Body of pancreas (tissue), 4 donors: ENCODE results near the gene RHOC. TPM values are rescaled to one million over a fixed set of nuclear protein-coding genes. Genes with fewer than 3 reads are reported as not detected.

ENCODE experiments used
- ATAC-seq: fragments of 150-250 bp; one replicate; pipeline ENCODE4 v1.9.1; 2016
- DNase-seq, 4 donors: peaks; one replicate each; pipeline ENCODE4 v3.0.0-alpha.2; 2019
- H3K27ac ChIP-seq, 4 donors: fragments of 200-600 bp; sonication (generic); 1 replicate in 3 of 4; 2 replicates in 1 of 4; pipeline versions ENCODE4 v1.5.1 to v1.6.1; 2016 to 2019; ENCODE audit warnings: mild to moderate bottlenecking in 1 of 4, mixed read lengths in 1 of 4, moderate library complexity in 1 of 4
- H3K27me3 ChIP-seq, 2 donors: fragments of 200-600 bp; sonication (generic); one replicate each; pipeline ENCODE4 v1.6.0; 2016; ENCODE audit warnings: mild to moderate bottlenecking in 1 of 2
- H3K36me3 ChIP-seq, 2 donors: fragments of 200-600 bp; sonication (generic); replicated peaks in 1 of 2; 2 replicates each; pipeline ENCODE4 v1.5.1; 2016; ENCODE audit warnings: low read depth in 2 of 2; ENCODE audit not compliant: insufficient read depth in 1 of 2
- H3K4me1 ChIP-seq: fragments of 200-600 bp; sonication (generic); one replicate; pipeline ENCODE4 v1.6.0; 2016
- H3K4me3 ChIP-seq, 2 donors: fragments of 200-600 bp; sonication (generic); 1 replicate in 1 of 2; 2 replicates in 1 of 2; pipeline ENCODE4 v1.5.1; 2016 to 2019
- H3K9me3 ChIP-seq, 3 donors: fragments of 200-600 bp; sonication (generic); 1 replicate in 2 of 3; 2 replicates in 1 of 3; pipeline ENCODE4 v1.5.1; 2016
- POLR2A ChIP-seq, 3 donors: fragments of 450-650 bp; IDR thresholded peaks; one replicate each; pipeline ENCODE4 v1.6.1; 2016; ENCODE audit warnings: antibody characterized with exemption in 3 of 3, mild to moderate bottlenecking in 2 of 3
- WGBS, 2 donors: methylation state at CpG; one replicate each; pipeline ENCODE4 v1.1.5; 2017; 5-methylcytosine and 5-hydroxymethylcytosine counted together
- intact Hi-C: fragments of 100-400 bp; cut with DNase I; formaldehyde crosslinking; loops from one replicate; pipeline ENCODE4 v1.15.1; 2023
- total RNA-seq, 2 donors: library from RNA; depleted of rRNA; stranded (reverse); fragments of >200 nt; gene quantifications; one replicate each; pipeline ENCODE4 v1.1.0, GENCODE V29; 2016
- TF ChIP-seq, protein P1 (sequence below), 7 experiments: fragments of 450-650 bp in 4 of 7; fragments of 200-600 bp in 3 of 7; sonication (generic) in 3 of 7; IDR thresholded peaks; one replicate each; pipeline ENCODE4 v1.5.1; 2016 to 2019; ENCODE audit warnings: antibody characterized with exemption in 7 of 7

RHOC gene
- total RNA-seq, 2 donors from 2014 or later, result 75.5 to 136 TPM

GRCh38 chr1:112694363-112694929 lies 12.5 kb downstream of the RHOC start:
- Histone ChIP-seq H3K9me3 (no peaks in the 10 kb centered on the region), H3K4me3 (no peak overlapping the region), H3K27me3 (no peaks in the 10 kb centered on the region), H3K36me3 (peaks cover 4 to 19% of the 10 kb centered on the region in 2 donors), H3K4me1 (peaks cover 16% of the 10 kb centered on the region), H3K27ac (no peak overlapping the region)
- DNase-seq, result no peak
- no peak for ATAC-seq
- TF ChIP-seq, protein P1, sequence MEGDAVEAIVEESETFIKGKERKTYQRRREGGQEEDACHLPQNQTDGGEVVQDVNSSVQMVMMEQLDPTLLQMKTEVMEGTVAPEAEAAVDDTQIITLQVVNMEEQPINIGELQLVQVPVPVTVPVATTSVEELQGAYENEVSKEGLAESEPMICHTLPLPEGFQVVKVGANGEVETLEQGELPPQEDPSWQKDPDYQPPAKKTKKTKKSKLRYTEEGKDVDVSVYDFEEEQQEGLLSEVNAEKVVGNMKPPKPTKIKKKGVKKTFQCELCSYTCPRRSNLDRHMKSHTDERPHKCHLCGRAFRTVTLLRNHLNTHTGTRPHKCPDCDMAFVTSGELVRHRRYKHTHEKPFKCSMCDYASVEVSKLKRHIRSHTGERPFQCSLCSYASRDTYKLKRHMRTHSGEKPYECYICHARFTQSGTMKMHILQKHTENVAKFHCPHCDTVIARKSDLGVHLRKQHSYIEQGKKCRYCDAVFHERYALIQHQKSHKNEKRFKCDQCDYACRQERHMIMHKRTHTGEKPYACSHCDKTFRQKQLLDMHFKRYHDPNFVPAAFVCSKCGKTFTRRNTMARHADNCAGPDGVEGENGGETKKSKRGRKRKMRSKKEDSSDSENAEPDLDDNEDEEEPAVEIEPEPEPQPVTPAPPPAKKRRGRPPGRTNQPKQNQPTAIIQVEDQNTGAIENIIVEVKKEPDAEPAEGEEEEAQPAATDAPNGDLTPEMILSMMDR (IDR thresholded peaks at IDR 0.05), result no peak
- no peak for TF ChIP-seq POLR2A (IDR thresholded peaks at IDR 0.05)
- intact Hi-C loops, result loop anchor here (10.0 kb wide), 1 partner anchor 70 kb away; no protein-coding TSS in a partner anchor
- WGBS, 2 donors, result 90 to 97% methylated on average over 8 to 15 of the region's 15 CpGs

GRCh38 chr1:112693821-112694220 lies 13.1 kb downstream of the RHOC start:
- Histone ChIP-seq H3K4me3 (no peak overlapping the region), H3K27ac (no peak overlapping the region), H3K4me1 (peaks cover 10% of the 10 kb centered on the region), H3K9me3 (no peaks in the 10 kb centered on the region), H3K36me3 (peaks cover 4 to 19% of the 10 kb centered on the region in 2 donors), H3K27me3 (no peaks in the 10 kb centered on the region)
- 83 to 90% methylated on average over 3 to 6 of the region's 6 CpGs for WGBS, 2 donors
- no peak for ATAC-seq
- no peak for DNase-seq
- TF ChIP-seq POLR2A (IDR thresholded peaks at IDR 0.05), result no peak
- TF ChIP-seq, protein P1 (IDR thresholded peaks at IDR 0.05), result no peak
- intact Hi-C loops, result loop anchor here (10.0 kb wide), 1 partner anchor 69 kb away; no protein-coding TSS in a partner anchor

DNA sequence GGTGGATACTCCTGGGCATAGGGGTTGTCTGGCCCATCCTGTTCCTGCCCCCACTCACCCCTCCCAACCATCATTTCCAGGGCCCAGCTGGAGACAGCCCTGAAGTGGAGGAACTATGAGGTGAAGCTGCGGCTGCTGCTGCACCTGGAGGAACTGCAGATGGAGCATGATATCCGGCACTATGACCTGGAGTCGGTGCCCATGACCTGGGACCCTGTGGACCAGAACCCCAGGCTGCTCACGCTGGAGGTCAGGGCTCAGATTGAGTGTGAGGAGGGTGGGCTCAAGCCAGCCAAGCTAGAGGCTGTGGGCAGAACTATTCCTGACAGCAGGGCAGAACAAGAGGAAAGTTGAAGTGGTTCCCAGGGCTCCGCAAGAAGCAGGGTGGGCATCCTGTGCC lies 14.2 kb downstream of the RHOC start:
- H3K27me3 ChIP-seq, result no peaks in the 10 kb centered on the region
- H3K4me1 ChIP-seq, result no peaks in the 10 kb centered on the region
- H3K36me3 ChIP-seq, result peaks cover 4 to 19% of the 10 kb centered on the region in 2 donors
- H3K9me3 ChIP-seq, result no peaks in the 10 kb centered on the region
- TF ChIP-seq, protein P1 (IDR thresholded peaks at IDR 0.05), result no peak
- no peak for TF ChIP-seq POLR2A (IDR thresholded peaks at IDR 0.05)
- H3K27ac ChIP-seq, result no peak overlapping the region
- intact Hi-C loops, result loop anchor here (10.0 kb wide), 1 partner anchor 68 kb away; no protein-coding TSS in a partner anchor
- no peak for DNase-seq
- no peak overlapping the region for H3K4me3 ChIP-seq
- ATAC-seq, result no peak
- WGBS, 2 donors, result 85 to 92% methylated on average over 5 of the region's 5 CpGs

GRCh38 chr1:112689842-112690237 lies 17.1 kb downstream of the RHOC start:
- WGBS, 2 donors, result 93 to 94% methylated on average over 8 to 10 of the region's 11 CpGs
- ATAC-seq (no peak), DNase-seq (no peak)
- no peaks in the 10 kb centered on the region for H3K9me3 ChIP-seq
- no peak overlapping the region for H3K4me3 ChIP-seq
- H3K4me1 ChIP-seq, result no peaks in the 10 kb centered on the region
- TF ChIP-seq, protein P1 (IDR thresholded peaks at IDR 0.05), result no peak
- TF ChIP-seq POLR2A (IDR thresholded peaks at IDR 0.05), result no peak
- H3K27ac ChIP-seq, result no peak overlapping the region
- intact Hi-C loops, result loop anchor here (10.0 kb wide), 1 partner anchor 65 kb away; no protein-coding TSS in a partner anchor
- no peaks in the 10 kb centered on the region for H3K27me3 ChIP-seq
- peaks cover 4 to 13% of the 10 kb centered on the region in 2 donors for H3K36me3 ChIP-seq
